Left kidney (tissue), 2 donors: Measurements from ENCODE around the gene TUFM. TPM values are rescaled to one million over a fixed set of nuclear protein-coding genes. Genes with fewer than 3 reads are reported as not detected.
"Not testable (repeated sequence)": the region's sequence is repeated elsewhere in the genome, so short reads cannot be mapped to it uniquely, and the experiment has no call there.

ENCODE experiments used
- DNase-seq: peaks from one replicate; pipeline ENCODE4 v3.0.0-alpha.2; 2013
- polyA plus RNA-seq: library from polyadenylated mRNA; unstranded; fragments of 120-200 nt; gene quantifications from one replicate; pipeline ENCODE4 v1.2.1, GENCODE V29; 2013; ENCODE audit not compliant: insufficient read length

TUFM gene
- polyA plus RNA-seq, 1 donor: 195 TPM

GRCh38 chr16:28876973-28877654, 31.0 kb upstream of the TUFM start:
- no peak for DNase-seq

- no peak for DNase-seq
These were observed 30.0 kb upstream of the TUFM start for GRCh38 chr16:28876019-28876659.

- DNase-seq: no peak
These were observed 29.2 kb upstream of the TUFM start for GRCh38 chr16:28875134-28876018.

DNA sequence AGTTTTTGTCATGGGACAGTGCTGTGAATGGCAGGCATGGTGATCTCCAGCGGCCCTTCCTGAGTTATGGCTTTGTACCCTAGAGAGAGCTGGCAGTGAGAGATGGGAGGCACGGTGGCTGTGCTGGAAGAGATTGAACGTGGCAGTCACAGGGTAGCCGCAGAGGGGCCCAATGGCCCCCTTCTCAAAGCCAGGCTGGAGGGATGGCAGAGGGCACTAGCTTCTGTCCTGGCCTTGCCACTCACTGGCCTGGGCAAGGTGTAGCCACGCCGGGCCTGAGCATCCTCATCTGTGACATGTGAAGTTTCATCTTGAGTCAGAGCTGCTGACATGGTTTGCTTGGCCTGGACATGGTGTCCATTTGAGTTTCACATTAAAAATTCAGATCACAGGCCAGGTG, 28.3 kb upstream of the TUFM start:
- DNase-seq: no peak

GRCh38 chr16:28873543-28874201, 27.5 kb upstream of the TUFM start:
- DNase-seq: no peak

DNA sequence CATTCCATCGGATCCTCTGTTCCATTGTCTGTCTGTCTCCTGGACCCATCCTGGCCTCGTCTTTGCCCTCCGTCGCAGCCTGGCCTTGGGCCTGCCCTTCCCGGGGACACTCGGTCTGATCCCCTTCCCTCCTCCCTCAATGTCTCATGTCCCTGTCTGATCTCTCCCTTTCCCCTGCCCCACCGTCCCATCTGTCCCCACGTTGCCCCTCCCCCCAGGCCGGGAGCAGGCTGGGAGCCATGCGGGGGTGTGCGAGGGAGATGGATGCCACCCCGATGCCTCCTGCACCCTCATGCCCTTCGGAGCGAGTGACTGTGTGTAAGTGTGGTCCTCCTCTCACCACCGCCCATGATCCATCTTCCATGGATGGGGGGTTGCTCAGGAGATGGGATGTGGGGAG, 26.8 kb upstream of the TUFM start:
- DNase-seq: no peak

GRCh38 chr16:28869201-28869600, 23.1 kb upstream of the TUFM start:
- DNase-seq: no peak

GRCh38 chr16:28867646-28868045, 21.5 kb upstream of the TUFM start:
- DNase-seq: not testable (repeated sequence)

- no peak for DNase-seq
These were observed 21.1 kb upstream of the TUFM start for GRCh38 chr16:28867241-28867640.

DNA sequence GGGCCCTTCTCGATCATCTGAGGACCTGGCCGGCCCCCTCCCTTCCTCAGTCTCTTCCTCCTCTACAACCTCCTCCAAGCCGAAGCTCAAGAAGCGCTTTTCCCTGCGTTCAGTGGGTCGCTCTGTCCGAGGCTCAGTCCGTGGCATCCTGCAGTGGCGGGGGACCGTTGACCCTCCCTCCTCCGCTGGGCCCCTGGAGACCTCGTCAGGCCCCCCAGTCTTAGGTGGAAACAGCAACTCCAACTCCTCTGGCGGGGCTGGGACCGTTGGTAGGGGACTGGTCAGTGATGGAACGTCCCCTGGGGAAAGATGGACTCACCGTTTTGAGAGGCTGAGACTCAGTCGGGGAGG, 20.3 kb upstream of the TUFM start:
- no peak for DNase-seq

DNA sequence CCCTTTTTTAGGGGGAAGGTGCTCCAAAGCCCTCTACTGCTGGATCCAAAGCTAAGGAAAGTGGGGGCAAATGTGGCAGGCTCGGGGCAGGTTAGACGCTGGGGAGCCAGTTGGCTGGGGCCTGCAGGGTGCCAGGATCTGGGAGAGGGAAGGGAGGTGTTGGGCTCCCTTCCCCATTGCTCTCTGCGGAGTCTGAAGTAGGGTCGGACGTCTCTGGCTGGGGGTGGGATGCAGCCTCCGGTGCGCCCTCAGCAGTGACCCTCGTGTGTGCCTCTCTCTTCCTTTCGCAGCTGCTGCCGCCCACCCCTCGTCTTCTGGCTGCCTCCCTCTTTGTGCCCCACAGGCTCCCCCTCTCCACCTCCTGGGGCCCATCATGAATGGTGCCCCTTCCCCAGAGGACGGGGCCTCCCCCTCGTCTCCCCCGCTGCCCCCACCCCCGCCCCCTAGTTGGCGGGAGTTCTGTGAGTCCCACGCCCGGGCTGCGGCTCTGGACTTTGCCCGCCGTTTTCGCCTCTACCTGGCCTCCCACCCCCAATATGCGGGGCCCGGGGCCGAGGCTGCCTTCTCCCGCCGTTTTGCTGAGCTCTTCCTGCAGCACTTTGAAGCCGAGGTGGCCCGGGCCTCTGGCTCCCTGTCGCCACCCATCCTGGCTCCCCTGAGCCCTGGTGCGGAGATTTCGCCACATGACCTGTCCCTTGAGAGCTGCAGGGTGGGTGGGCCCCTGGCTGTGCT, 19.7 kb upstream of the TUFM start:
- no peak for DNase-seq

GRCh38 chr16:28865001-28865688, 19.0 kb upstream of the TUFM start:
- no peak for DNase-seq

- no peak for DNase-seq
These were observed 18.0 kb upstream of the TUFM start for GRCh38 chr16:28863929-28864793.

DNA sequence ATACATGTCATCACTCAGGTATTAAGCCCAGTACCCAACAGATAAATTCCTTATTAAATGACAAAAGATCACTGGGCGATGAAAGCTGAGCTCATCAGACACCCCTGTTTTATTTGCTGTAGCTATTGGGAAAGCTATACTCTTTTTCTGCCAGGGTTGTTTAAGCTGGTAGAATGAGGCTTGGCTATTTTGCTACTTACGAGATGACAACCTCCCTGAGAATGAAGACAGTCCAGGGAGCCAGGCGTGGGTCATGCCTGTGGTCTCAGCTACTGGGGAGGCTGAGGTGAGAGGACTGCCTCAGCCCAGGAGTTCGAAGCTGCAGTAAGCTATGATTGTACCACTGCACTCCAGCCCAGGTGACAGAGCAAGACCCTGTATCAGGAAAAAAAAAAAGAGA, 13.2 kb upstream of the TUFM start:
- no peak for DNase-seq

- DNase-seq: no peak
These were observed 12.3 kb upstream of the TUFM start for GRCh38 chr16:28858421-28858820.

GRCh38 chr16:28846933-28847273, 755 bp upstream of the TUFM start:
- peak; percentile 3 for DNase-seq

DNA sequence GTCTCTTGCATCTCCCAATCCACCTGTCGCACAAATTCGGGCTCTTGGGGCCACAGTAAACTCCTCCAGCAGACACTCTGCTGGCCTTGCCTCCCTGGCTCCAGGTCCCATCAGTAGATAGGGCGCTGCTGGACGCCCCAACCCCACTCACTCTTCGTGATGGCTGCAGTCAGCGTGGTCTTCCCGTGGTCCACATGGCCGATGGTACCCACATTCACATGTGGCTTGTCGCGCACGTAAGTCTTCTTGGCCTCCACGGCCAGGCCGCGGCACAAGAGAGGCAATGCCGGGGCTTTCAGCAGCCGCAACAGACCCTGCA, 428 bp downstream of the TUFM start:
- no peak for DNase-seq

GRCh38 chr16:28845293-28845692, 855 bp downstream of the TUFM start:
- peak; percentile 3 for DNase-seq

GRCh38 chr16:28844226-28844885, 1.8 kb downstream of the TUFM start:
- no peak for DNase-seq

DNA sequence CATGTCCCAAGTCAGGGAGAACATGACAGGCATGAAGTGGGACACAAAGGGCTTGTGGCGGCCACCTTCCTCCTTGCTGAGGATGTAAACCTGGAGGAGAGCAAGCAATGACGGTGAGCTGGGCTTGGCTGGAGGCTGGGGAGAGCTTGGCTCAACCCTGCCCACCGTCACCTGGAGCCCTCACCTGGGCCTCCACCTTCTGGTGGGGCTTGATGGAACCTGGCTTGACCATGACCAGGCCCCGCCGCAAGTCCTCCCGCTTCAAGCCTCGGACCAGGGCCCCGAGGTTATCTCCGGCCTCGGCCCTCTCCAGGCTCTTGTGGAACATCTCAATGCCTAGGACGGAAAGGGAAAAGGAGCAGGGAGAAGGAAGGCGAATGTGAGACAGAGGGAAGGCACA, 2.4 kb downstream of the TUFM start:
- DNase-seq: no peak
